A673 (cell line): ENCODE measurements around the gene BCAT1. TPM values are rescaled to one million over a fixed set of nuclear protein-coding genes. Genes with fewer than 3 reads are reported as not detected.

ENCODE experiments used
- BruUV-seq: library from RNA; stranded (reverse); fragments of 400-500 nt; replicated peaks from 2 replicates; lab custom pipeline; 2021; lab: Mats Ljungman, UMichigan
- CTCF ChIA-PET: fragments of 300-600 bp; sonication (Branson Sonifier 250); formaldehyde crosslinking; loops from one replicate; lab custom pipeline; 2022; ENCODE audit warnings: antibody characterized with exemption; lab: Charles Lee
- POLR2A ChIA-PET: fragments of 300-600 bp; sonication (Branson Sonifier 250); formaldehyde crosslinking; loops from one replicate; lab custom pipeline; 2022; ENCODE audit warnings: antibody characterized with exemption; ENCODE audit not compliant: low non-redundant PET; lab: Charles Lee
- DNase-seq: peaks from one replicate; pipeline ENCODE4 v3.0.0-alpha.2; 2015; ENCODE audit warnings: low spot score
- H3K27ac ChIP-seq: fragments of 200-600 bp; sonication (generic); 2 replicates; pipeline ENCODE4 v1.5.1; 2016; ENCODE audit warnings: mixed run types, low read depth, mild to moderate bottlenecking, mixed read lengths, antibody characterized with exemption, low read length; ENCODE audit not compliant: poor library complexity, severe bottlenecking
- H3K27me3 ChIP-seq: fragments of 200-600 bp; sonication (generic); replicated peaks from 2 replicates; pipeline ENCODE4 v1.6.1; 2017; ENCODE audit warnings: mixed run types, low read depth, mild to moderate bottlenecking, mixed read lengths, antibody characterized with exemption, low read length; ENCODE audit not compliant: insufficient read depth, poor library complexity
- H3K36me3 ChIP-seq: fragments of 200-600 bp; sonication (generic); 2 replicates; pipeline ENCODE4 v1.6.1; 2016; ENCODE audit warnings: mixed run types, mild to moderate bottlenecking, mixed read lengths, antibody characterized with exemption, low read length; ENCODE audit not compliant: insufficient read depth, poor library complexity, severe bottlenecking
- H3K4me1 ChIP-seq: fragments of 200-600 bp; sonication (generic); 2 replicates; pipeline ENCODE4 v1.6.1; 2017; ENCODE audit warnings: mixed run types, mild to moderate bottlenecking, mixed read lengths, antibody characterized with exemption, low read length; ENCODE audit not compliant: insufficient read depth, poor library complexity, severe bottlenecking
- H3K4me3 ChIP-seq: fragments of 200-600 bp; sonication (generic); 2 replicates; pipeline ENCODE4 v1.5.1; 2016; ENCODE audit warnings: low read depth, mixed run types, mild to moderate bottlenecking, mixed read lengths, low read length; ENCODE audit not compliant: poor library complexity, severe bottlenecking
- H3K9me3 ChIP-seq: fragments of 200-600 bp; sonication (generic); 2 replicates; pipeline ENCODE4 v1.6.1; 2016; ENCODE audit warnings: mixed run types, low read depth, mild to moderate bottlenecking, mixed read lengths, antibody characterized with exemption, low read length; ENCODE audit not compliant: poor library complexity, severe bottlenecking
- CTCF ChIP-seq: fragments of 300-800, 200-600 bp; sonication (generic); conservative IDR thresholded peaks from 2 replicates; pipeline ENCODE4 v1.5.1; 2017; ENCODE audit warnings: low read depth, mild to moderate bottlenecking, antibody characterized with exemption, low read length, moderate library complexity, mixed read lengths
- EZH2 ChIP-seq: fragments of 200-600 bp; sonication (generic); IDR thresholded peaks from 2 replicates; pipeline ENCODE4 v1.6.1; 2017; ENCODE audit warnings: borderline replicate concordance, low read depth, mild to moderate bottlenecking, mixed read lengths, antibody characterized with exemption, low read length; ENCODE audit not compliant: poor library complexity, severe bottlenecking
- intact Hi-C: fragments of 100-400 bp; cut with micrococcal nuclease; formaldehyde crosslinking; loops from one replicate; pipeline ENCODE4 v1.10.0; 2022; ENCODE audit not compliant: unreplicated experiment
- total RNA-seq: library from RNA; stranded (reverse); gene quantifications from 2 replicates; pipeline ENCODE4 v1.2.3, GENCODE V29; 2021

Gene BCAT1
- total RNA-seq, 1 experiment from 2014 or later, result 195 TPM

DNA sequence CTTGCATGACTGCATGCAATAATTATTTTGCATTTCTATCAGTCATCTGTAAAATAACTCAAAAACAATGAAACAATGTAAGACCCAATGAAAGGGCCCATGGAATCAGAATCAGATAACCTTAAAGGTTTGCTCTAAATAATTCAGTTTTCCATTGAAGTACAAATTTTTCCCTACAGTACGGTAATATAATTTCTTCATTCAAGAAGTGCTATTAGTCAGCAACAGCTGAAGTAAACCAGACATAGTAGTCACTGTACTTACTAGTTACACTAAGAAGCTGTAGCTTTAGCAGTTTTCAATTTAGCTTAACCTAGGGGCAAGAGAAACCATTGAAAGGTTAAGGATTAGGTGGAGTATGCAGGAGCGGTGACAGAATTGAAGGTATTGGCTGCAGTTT lies 43.5 kb downstream of the BCAT1 start:
- H3K27ac ChIP-seq, result peak overlapping the region; percentile 7
- intact Hi-C loops, result no loop called here
- H3K4me1 ChIP-seq, result peaks cover 37% of the 10 kb centered on the region
- BruUV-seq, result no TSS peak
- H3K36me3 ChIP-seq, result no peaks in the 10 kb centered on the region
- TF ChIP-seq EZH2, result no peak
- no peak for TF ChIP-seq CTCF
- ChIA-PET CTCF (no interaction called here), POLR2A (no interaction called here)
- no peak overlapping the region for H3K4me3 ChIP-seq
- DNase-seq, result no peak
- H3K9me3 ChIP-seq, result no peaks in the 10 kb centered on the region
- no peaks in the 10 kb centered on the region for H3K27me3 ChIP-seq

GRCh38 chr12:24904871-24905270 lies 44.0 kb downstream of the BCAT1 start:
- BruUV-seq, result no TSS peak
- H3K27ac ChIP-seq, result no peak overlapping the region
- no peaks in the 10 kb centered on the region for H3K27me3 ChIP-seq
- no peaks in the 10 kb centered on the region for H3K36me3 ChIP-seq
- H3K4me1 ChIP-seq, result peaks cover 39% of the 10 kb centered on the region
- no peak for DNase-seq
- no peaks in the 10 kb centered on the region for H3K9me3 ChIP-seq
- no peak overlapping the region for H3K4me3 ChIP-seq
- TF ChIP-seq CTCF (no peak), EZH2 (no peak)
- ChIA-PET CTCF (no interaction called here), POLR2A (no interaction called here)
- intact Hi-C loops, result no loop called here

- DNase-seq, result no peak
- peaks cover 39% of the 10 kb centered on the region for H3K4me1 ChIP-seq
- ChIA-PET CTCF (no interaction called here), POLR2A (no interaction called here)
- H3K27ac ChIP-seq, result peak overlapping the region; percentile 1
- H3K27me3 ChIP-seq, result no peaks in the 10 kb centered on the region
- no TSS peak for BruUV-seq
- H3K36me3 ChIP-seq, result no peaks in the 10 kb centered on the region
- TF ChIP-seq CTCF (no peak), EZH2 (no peak)
- intact Hi-C loops, result no loop called here
- H3K9me3 ChIP-seq, result no peaks in the 10 kb centered on the region
- peak overlapping the region; percentile 47 for H3K4me3 ChIP-seq
Measured at GRCh38 chr12:24903329-24904088, 45.4 kb downstream of the BCAT1 start.
